ENCODE data around the gene HCRTR1.

HCRTR1 gene

DNA sequence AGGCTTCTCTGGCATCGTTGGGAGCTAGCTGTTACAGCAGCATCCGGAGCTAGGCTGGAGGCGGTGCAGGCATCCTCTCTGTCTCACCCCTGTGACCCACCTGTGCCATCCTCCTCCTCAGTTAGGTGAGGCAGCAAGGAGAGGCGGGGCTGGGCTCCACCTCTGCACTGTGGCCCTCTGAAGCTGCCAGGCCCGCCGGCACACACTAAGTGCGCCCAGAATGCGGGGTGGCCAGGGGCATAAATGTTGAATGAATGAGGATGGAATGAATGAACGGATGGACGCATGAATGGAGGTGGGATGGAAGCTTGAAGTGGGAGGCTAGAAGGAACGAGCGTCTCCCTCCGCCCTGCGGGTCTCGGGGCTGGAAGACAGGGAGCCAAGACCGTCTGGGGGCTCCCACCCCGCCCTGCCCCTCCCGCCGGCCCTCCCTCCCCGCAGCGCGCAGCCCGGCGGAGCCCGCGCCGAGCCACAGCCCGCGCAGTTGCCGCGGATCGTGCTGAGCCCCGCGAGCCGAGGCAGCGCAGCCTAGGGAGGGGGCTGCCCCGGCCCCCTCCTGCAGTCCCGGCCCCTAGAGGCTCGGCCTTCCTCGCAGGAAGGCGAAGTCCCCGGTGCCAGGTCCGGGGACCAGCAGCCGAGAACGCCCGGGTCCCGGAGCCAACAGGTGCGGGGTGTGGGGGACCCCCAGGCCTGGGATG is at the start of gene HCRTR1:
TSS of gene HCRTR1 (plus strand) at position 472 of the 698 bp plus-strand sequence. CDS start 1,504 bp downstream, outside the sequence.
- DNase-seq (ENCODE audit: low read depth) = no peak

DNA sequence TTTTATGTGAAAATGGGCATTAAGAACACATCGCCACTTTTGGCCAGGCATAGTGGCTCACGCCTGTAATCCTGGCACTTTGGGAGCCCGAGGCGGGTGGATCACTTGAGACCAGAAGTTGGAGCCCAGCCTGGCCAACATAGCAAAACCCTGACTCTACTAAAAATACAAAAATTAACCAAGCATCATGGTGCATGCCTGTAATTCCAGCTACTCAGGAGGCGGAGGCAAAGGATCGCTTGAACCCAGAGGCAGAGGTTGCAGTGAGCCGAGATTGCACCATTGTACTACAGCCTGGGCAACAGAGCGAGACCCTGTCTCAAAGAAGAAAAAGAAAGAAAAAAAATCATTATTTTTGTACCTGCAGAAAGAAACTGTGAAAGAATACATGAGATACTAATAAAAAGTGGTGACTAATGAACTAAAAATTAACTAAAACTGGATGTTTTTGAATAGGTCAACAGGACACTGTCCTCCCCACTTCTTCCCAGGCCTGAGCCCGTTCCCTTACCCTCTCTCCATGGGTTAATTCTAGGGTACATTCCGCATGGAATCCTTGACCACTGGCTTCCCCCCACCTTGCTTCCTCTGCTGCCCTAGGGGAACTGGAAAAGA is 49.4 kb upstream of the HCRTR1 start:
- no peak for DNase-seq (ENCODE audit: low read depth)

DNA sequence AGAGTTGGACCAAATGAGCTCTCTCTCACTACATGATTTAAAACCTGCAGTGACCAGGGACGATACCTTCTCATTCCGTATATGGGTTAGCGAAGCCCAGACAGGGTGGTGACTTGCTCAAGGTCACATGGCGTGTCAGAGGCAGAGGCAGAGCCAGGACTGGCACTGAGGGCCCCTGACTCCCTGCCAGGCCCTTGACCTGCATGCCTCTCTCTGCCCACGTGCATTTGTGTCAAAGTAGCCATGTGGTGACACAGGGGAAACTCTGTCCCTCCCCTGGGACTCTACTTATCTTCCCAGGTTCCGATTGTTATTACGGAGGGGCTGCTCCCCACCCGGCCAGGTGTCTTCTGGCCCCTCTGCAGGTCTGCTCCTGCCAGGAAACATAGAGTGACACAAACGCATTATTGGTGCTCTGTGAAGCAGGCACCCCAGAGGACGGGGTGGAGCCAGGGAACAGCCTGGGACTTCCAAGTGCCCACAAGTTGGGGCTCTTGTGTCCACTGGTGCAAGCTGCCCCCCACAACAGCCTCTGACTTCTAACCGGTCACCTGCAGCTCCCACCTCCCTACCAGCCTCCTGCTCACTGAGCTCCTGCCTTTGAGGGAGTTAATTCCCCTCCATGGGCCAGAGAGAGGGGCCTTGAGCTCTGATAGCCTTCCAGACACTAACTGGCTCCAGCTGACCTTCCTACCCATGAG is 48.4 kb upstream of the HCRTR1 start:
- no peak for DNase-seq (ENCODE audit: low read depth)

DNA sequence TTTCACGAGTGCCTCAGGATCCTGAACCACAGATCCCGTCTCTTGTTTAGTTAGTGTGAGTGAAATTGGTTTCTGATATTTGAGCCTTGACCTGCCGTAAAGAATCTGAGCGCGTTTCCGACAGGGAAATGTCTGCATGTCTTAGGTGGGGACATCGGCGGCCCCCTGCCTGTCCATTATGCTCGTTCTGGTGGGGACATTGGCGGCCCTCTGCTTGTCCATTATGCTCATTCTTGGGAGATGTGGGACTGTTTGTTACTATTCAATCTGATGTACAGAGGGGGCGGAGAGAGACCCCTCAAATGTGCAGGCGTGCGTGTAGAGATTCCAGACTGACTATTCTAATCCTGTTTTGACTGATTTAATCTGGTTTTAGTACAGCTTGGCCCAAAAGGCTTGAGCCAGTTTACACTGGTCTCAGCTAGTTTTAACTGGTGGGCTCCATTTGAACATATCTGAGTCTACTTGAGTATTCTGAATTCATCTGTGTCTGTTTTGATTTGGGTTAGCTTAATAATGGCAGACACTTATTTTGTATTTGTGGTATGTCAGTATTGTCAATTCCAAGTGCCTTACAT is 47.8 kb upstream of the HCRTR1 start:
- DNase-seq (ENCODE audit: low read depth) = no peak

DNA sequence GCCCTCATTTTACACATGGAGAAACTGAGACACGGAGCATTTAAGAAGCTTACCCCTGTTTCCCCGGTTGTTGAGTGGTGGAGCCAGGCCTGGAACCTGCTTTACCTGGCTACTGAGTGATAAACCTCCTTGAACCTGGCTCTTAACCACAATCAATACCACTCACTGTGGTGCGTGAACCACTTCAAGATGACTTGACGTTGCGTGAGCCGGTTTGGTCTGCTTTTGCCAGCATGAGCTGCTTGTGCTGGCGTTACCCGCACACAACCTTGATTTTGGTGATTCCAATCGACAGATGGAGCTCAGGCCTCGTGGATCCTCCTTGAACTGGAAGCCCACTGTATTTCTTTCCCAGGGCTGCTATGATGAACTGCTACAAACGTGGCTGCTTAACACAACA is 47.3 kb upstream of the HCRTR1 start:
- DNase-seq (ENCODE audit: low read depth) = no peak

DNA sequence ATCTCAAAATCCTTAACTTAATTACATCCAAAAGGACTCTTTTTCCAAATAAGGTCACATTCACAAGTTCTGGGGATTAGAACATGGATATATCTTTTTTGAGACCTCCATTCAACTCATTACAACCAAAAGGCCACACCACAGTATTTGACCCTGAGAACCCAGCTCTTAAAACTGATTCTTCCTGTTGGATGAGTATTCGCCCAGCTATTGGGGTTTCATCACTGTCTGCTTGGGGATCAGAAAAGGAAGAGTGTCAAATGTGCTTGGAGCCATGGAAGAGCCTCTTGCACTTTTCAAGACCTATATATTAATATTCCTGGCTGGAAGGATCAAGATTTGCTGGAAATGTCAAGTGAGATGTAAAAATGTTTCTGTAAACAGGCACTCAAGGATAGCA is 46.6 kb upstream of the HCRTR1 start:
- no peak for DNase-seq (ENCODE audit: low read depth)

DNA sequence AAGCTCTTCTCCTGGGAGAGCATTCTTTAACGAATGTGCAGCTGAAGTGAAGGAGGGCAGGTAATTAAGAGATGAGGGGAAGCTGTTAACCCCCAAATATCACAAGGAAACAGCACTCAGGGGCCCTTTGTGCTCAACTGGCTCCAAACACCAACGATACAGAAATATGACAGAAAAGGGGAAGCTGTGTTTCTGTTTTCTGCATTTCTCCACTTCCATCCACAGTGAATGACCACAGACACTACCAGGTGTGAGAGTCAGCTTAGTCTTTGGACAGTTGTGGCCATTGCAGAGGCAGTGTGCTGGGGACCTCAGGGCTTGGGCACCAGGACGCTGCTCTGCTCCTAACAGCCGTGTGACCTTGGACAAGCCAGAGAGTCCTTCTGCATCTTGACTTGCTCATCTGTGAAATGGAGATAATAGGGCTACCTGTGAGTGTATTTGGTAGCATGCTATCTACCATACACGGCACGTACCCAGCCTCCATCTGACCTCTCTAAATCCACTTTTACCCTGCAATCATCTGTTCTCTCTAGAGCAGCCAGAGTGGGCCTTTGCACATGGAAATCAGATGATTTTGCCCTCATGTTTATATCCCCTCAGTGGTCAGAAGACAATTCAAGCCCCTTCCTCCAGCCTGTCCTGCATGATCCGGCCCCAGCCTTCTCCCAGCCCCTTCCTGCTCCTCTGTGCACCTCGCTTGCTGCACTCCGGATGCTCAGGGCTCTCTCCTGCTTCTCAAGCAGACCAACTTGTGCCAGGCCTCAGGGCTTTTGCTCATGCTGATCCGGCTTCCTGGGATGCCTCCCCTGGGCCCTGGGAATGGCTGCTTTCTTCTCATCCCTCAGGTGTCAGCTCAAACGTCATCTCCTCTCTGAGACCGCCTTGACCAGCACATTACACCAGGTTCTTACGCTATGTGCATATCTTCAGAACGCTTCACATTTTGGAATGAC is 45.9 kb upstream of the HCRTR1 start:
- DNase-seq (ENCODE audit: low read depth) = no peak

DNA sequence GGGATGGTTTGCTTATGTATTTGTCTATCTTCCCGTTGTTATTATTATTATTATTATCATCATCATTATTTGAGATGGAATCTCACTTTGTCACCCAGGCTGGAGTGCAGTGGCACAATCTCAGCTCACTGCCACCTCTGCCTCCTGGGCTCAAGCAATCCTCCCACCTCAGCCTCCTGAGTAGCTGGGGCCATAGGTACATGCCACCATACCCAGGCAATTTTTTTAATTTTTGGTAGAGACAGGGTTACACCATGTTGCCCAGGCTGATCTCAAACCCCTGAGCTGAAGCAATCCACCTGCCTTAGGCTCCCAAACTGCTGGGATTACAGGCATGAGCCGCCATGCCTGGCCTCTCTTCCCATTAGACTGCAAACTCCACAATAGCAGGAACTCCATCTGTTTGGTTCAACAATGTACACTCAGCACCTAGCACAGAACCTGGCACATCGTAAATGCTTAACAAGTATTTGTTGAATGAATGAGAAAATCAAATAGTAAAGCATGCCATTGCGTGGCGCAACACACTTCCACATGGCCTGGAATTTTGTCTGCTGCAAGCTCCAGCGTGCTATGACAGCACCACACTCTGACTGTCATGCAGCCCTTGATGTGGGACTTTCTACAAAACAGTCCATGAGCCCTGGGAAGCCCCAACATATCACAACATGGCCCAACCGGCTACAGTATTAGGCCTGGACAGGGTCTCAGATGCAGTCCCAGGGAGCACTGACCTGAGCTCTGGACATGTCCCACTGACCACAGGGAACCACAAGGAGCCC is 45.0 kb upstream of the HCRTR1 start:
- no peak for DNase-seq (ENCODE audit: low read depth)

DNA sequence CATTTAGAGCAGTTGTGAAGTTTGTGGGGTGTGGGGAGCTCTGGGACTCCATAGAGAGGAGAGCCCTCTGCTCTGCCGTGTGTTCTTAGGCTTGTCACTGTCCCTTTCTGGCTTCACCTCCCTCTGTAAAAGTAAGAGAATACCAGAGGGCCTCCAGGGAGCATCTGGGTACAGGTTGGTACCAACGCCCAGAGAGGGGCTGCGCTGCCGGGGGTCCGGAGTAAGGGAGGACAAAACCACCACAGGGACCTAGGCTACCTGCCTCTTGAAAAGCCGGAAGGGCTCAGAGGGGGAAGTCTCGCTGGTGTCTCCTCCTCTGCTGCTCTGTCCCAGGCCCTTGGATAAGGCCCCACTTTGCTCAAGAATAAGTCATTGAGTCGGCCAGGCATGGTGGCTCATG is 44.2 kb upstream of the HCRTR1 start:
- DNase-seq (ENCODE audit: low read depth) = no peak

DNA sequence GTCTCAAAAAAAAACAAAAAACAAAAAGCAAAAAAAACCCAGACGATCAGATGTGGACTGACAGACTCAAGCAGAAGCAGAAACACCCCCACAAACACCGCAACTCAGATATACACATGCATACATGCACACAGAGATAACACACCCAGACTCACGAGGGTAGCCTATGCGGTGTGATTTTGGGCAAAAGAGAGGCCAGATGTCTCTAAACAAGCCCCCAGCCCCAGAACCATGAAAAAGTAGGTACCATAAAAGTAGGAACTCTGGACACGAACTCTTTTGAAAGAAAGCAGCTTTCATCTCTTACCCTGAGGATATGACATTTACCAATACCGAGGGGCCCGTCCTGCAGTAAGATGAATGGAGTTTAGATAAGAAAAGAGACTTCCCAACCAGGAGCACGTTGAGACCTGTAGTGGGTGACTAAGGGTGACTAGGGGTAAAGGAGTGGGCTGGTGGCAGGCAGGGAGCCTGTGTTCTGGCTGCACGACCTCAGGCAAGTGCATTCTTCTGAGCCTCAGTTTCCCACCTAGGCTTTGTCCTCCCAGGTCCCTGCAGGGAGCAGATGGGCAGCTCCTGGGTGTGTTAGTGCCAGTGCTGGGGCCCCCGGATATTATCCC is 42.6 kb upstream of the HCRTR1 start:
- DNase-seq (ENCODE audit: low read depth) = no peak

DNA sequence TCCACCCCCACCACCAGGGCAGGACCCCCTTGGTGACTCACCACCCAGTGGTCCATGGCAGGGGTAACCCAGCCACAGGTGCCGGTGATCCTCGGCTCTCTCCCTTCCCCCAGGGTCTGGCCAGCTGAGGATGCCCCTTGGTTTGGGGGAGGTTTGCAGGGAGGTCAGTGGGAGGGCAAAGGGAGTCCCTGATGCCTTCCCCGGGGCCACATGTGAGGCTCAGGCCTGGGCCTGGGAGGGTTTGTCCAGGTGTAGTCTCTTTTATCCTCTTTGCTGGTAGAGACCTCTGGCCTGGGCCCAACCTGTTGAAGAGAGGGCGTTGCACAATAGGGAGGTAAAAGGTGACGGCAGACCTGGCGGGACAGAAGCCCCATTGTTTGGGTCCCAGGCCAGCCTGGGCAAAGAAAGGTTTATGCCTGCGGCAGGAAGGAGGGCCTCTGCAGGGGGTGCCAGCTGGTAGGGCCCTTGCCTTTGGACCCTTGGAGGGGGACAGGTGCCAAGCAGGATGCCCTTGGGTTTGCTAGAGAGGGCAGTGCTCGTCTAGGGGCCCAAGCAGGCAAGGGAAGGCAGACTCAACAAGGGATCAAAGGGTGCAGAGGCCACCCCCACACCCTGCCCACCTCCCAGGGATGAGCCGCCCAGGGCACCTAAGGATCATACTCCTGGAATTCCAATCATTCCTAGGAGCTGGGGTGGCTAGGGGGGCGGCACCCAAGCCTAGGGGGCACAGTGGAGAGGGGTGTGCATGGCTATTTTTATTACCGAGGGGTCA is 41.9 kb upstream of the HCRTR1 start:
- no peak for DNase-seq (ENCODE audit: low read depth)

DNA sequence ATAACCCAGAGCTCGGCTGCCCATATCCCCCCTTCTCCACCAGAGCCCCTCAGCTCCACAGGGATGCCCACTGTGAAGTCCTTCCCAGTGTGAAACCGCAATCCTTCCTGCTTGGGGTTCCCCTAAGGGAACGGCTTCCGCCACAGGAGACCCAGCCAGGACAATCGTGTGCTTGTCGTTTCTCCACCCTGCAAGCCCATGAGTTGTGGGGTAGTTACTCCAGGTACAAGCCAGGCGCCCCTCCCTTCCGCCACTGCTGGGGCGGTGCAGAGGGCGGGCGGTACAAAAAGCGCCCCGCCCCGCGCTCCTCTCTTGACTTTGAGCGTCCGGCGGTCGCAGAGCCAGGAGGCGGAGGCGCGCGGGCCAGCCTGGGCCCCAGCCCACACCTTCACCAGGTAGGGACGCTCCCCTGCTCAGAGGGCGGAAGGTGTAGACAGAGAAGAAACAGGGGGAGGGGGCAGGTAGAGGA is 41.3 kb upstream of the HCRTR1 start, which contains the start of gene TINAGL1:
TSS of gene TINAGL1 (plus strand) at position 315 of the 469 bp plus-strand sequence. CDS start 634 bp downstream, outside the sequence.
- no peak for DNase-seq (ENCODE audit: low read depth)

DNA sequence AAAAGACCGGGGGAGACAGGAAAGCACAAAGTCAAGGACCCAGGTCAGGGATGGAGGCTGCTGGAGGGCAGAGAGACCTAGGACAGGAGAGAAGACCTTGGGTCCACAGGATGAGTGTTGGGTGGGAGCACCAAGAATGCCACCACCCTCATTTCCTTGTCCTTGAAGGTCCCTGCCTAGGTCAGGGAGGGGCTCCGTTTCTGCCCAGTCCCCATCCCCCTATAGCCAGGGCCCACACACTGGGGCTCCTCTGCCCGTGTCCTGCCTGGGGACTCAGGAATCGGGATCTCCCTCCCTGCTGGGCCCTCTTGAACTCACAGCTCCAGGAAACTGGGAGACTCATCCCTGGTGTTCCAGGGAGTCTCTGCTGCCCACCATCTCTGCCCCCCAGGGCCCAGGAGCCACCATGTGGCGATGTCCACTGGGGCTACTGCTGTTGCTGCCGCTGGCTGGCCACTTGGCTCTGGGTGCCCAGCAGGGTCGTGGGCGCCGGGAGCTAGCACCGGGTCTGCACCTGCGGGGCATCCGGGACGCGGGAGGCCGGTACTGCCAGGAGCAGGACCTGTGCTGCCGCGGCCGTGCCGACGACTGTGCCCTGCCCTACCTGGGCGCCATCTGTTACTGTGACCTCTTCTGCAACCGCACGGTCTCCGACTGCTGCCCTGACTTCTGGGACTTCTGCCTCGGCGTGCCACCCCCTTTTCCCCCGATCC is 40.6 kb upstream of the HCRTR1 start:
- DNase-seq (ENCODE audit: low read depth) = no peak

DNA sequence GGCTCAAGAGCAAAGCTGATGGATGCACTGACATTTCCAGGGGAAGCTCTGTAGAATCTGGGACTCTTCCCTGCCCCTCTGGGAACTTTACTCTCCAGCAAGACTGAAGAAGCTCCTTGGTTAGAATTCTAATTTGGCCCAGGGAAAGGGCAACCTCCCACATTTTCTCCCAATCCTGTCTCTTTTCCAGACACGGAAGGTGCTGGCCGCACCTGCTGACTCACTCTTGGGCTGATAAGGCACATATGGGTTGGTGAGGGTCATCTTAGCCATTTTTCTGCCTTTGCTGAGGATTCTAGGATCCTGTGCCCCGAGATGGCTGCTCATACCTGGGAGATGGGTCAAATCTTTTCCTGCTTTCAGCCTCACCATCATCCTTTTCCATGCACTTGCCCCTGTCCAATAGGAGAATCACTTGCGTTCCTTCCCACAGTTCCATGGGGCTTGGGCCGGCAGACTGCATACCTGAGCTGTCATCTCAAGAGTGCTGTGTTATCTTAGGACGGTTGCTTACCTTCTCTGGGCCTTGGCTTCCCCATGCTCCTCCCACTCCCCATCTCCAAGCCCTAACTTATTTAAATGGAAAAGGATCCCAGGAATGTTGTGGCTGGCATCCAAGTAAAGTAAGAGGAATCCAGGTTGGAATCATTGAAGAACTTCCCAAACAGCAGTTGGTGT is 39.8 kb upstream of the HCRTR1 start:
- no peak for DNase-seq (ENCODE audit: low read depth)

DNA sequence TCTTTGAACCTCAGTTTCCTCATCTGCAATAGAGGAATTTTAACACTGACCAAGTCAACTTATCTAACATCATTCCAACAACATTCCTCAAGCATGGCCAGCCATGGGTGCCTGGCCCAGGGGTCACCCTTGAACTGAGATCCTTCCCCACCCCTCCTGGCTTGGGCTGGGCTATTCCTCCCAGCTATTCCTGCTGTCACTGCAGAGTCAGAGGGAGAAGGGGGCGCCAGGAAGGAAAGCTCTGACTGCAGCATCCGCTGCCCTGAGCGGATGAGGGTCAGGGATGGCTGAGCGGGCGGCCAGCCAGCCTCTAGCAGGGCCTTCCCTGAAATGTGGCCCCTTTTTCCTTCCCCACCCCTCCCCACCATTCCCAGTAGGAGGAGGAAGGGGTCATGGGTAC is 38.1 kb upstream of the HCRTR1 start:
- DNase-seq (ENCODE audit: low read depth) = no peak

DNA sequence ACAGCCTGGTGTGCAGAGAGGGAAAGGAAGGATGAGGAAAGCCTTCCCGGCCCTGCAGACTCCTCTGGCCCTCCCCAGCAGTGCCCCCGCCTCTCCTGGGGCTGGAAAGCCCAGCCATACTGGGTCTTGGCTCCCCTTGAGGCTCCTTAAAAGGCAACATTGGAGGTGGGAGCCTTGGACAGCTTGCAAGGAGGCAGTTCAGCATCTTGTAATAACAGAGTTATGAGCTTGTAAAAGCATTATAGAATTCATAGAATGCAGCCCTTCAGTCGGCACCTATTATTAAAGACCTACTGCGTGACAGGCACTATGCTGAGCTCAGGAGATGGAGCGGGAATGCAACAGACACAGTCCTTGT is 37.0 kb upstream of the HCRTR1 start:
- DNase-seq (ENCODE audit: low read depth) = no peak

DNA sequence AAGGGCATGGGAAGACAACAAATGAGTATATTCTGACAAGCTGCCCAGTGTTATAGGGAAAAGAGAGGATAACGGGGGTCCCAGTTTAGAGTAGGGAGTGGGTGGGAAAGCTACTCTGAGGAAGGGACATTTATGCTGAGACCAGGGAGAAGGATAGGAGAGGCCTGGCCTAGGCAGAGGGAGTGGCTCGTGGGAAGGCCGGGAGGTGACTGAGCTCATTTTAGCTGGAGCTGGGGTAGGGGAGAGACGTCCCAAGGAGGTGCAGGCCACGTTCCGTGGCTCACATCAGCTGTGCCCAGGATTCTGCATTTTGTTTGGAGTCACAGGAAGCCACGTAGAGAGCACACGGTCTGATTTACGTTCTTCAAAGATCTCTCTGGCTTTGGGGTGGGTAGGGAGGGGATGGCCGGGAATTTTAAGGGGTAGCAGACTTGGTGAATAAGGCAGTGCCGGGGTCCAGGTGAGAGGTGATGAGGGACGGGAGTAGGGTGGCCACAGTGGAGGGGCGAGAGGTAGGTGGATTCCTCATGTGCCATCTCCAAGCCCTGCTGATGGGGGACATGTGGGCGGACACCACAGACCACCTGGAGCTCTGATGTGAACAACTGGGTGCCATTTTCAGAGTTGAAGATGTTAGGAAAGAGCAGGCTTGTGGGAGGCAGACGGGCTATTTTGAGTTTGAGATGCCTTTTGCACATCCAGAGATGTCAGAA is 36.4 kb upstream of the HCRTR1 start:
- no peak for DNase-seq (ENCODE audit: low read depth)
